Stimulated activated CD8-positive, alpha-beta memory T cell treated with anti-CD3 and anti-CD28 coated beads, Interleukin-12 subunit alpha, Interleukin-12 subunit beta, amount 100 ng/mL, for 4 hours (primary cell): Measurements from ENCODE around the gene DCBLD1.
"Not testable (repeated sequence)": the region's sequence is repeated elsewhere in the genome, so short reads cannot be mapped to it uniquely, and the experiment has no call there.

Source experiments
- DNase-seq: peaks from one replicate; pipeline ENCODE4 v3.0.0-alpha.2; 2020; ENCODE audit warnings: low read depth

DCBLD1 gene

DNA sequence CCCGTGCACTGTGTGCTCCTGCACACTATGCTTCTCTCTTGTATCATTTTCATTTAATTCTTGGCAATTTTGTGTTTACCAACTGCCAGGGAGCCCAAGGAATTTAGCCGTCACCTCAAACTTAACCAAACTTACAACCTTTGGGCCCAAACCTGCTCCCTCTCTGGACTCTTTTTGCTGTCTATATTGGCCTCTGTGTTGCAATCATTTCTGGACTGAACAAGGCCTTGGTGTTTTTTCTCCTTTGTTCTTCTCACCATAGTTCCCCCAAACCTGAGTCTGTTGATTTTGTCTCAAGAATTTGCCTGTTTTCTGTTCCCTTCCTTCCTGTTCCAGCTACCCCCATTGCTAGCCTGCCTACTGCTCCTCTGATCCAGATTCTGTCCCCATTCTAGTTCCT, 19.2 kb downstream of the DCBLD1 start:
- DNase-seq: no peak

DNA sequence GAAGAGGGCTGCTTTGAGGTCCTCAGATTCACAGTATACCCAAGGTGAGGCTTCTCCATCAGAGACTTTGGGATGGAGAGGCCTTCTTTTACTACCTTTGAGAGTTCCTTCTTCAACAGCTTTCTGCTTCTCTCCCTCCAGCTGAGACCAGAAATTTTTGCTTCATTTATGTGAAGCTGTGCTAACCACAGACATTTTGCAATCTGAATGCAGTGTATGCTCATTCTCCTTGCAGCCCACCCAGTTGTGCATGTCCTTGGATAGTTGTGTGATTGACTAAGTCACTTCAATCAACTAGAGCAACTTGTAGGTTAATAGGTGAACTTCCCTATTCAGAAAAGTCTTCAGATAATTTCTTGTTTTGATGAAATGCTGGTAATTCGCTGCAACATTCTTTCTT, 20.1 kb downstream of the DCBLD1 start:
- no peak for DNase-seq

DNA sequence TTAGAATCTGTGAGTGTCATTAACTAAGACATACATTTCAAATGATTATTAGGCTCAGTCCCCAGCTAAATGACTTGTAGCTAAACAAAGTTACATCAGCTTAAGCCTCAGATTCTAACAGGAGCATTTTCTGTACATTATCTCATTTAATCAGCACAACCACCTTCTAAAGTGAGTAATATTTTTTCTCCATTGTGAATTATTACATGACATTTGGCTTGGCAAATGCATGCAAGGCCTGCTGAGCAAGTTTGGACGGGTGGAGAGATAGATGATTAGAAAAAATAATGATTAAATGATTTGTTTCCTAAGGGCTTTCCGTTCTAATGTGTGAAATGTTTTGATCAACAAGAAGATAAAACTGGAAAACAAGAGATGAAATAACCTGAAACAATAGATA, 20.7 kb downstream of the DCBLD1 start:
- DNase-seq: no peak

DNA sequence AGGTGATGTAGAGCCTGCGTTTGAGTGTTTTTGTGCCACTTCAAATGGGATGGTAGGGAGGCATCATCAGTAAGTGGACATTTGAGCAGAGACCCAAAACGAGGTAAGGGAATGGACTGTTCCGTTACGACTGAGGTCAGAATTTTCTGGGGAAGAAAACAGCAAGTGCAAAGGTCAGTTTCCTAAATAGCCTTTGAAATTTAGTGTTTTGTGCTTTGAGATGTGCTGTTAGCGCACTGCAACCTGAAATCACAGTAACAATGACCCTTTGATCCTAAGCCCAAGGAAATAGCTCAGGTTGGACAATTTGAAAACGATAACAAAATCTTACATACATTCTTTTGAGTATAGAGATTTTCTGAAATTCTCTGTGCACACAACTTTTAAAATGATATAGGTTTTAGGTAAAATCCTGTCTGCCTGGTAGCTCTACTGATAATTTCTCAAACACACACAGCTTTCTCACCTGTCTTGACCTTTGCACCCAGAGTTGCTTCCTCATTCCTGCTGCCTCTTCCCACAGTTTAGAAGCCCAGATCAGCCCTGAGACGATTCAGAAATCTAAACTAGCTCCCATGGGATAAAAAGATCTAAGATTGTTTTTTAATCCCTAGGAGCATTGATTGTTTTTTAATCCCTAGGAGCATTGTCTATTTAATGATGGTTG, 22.1 kb downstream of the DCBLD1 start:
- DNase-seq: no peak

DNA sequence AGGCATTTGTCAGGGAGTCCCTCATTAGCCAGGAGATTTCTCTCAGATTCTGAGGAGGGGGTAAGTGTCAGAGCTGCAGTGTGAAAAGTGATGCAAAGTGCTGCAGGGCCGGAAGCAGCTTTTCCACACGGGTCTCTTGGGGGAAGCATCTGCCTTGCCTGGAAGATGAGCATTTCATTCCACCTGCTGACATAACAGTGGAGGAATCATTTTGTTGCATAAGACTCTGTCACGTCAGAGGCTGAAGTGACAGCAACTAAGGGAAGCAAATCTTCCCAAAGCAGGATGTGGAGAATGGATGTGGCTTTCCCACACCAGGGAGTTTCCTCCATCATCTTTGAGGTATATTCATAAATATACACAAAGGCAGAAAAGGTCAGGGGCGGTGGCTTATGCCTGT, 22.8 kb downstream of the DCBLD1 start:
- no peak for DNase-seq

DNA sequence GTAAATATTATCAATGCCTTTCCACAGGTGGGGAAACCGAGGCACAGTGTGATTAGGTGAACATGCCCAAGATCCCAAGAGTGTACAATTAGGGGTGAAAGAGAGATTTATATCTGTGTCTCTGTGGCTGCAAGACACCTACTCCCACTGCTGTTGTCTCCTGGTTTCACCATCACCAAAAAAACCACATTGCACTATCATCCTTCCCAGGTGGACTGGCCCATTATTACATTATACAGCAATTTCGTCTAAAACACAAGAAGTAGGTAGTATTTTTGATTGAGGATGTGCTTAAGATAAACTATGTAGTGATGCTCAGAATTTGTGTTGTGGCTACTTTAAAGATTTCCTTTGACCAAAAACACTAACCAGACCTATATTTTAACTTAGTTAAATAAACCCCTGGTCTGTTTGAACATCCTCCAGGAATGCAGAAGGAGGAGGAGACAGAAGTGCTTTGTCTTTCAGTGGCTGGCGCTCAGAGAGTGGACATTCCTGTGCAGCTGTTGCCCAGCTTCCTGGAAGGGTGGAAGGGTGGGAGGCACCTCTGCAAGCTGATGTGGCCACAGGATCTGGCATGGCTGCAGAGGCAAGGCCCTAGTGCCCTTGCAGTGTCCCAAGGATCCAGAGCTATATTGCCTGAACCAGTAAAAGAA, 23.8 kb downstream of the DCBLD1 start:
- DNase-seq: no peak

DNA sequence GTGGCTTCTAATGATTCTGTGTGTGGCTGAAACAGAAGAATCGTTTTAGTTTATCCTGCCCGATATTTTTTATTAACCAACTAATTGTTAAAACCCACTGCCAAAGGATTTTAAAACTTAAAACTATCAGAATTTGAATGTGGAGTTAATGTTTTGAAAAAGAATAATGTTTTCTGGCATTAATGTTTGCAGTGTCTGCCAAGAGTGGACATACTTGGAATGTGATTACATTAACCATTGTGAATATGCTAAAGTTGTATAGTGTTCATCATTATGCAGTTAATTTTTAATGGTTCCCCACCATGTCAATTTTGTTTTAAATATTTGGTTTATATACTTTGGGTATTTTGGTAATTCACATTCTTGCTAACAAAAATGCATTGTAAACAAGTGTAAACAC, 24.4 kb downstream of the DCBLD1 start:
- no peak for DNase-seq

DNA sequence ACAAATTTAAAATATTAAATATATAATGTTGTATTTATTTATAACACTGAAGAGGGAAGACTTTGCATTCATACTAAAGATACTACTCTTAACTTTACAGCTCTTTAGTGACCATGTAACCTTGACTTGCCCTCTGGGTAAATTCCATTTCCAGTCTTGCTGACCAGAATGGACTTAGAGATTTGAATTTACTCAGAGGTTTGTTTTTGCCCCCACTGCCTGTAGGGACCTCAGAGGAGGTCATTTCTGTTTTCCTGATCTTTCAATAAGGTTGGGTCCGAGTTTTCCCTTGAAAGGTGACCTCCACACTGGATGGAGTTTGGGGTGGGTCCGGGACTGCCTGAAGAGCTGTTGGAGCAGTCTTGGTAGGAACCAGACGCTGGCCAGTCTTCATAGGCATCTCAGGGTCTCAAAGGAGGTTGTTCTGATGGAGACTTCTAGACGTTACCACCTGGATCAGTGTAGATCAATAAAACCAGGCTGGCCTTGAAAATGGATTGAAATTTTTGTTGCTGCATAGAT, 26.0 kb downstream of the DCBLD1 start:
- no peak for DNase-seq

DNA sequence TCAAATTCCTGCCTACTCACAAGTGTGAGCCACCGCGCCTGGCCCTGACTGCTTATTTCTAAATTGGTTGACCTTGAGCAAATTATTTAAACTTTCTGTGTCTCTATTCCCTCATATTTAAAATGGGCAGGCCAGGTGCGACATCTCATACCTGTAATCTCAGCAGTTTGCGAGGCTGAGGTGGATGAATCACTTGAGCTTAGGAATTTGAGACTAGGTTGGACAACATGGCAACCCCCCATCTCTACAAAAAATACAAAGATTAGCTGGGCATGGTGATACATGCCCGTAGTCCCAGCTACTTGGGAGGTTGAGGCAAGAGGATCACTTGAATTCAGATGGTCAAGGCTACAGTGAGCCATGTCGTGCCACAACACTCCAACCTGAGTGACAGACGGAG, 26.5 kb downstream of the DCBLD1 start:
- no peak for DNase-seq

DNA sequence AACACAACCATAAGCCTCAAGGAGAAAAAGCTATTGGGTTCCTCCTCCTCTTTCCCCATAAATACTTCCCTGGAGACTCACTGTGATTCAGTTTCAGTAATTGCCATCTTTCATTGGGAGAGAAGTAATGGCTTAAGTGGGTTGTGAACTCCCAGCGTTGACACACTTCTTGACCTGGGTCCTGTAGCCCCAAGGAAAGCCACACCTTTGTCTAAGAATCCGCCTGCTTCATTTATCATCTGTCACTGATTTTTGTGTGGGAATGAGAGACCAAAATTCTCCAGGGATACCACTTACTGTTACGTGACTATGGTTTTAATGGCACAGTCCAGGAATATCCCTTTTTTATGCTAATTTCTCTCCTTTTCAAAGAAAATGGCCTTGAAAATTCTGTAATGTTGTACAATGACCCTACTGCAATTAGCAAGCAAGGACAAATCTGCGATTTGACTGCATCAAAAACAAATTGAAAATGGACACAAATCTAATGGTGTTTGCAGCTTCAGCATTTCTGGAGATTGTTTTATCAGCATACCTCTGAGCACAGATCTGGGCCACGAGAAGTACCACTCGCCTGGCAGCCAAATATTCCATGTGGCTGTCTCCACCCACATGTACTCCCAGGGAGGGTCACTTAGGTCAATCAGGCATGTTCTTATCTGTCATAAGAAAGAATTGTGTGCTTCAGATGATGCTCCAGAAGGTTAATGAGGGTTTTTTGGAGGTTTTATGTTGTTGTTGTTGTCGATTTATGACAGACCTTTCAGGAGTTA, 29.8 kb downstream of the DCBLD1 start:
- no peak for DNase-seq

DNA sequence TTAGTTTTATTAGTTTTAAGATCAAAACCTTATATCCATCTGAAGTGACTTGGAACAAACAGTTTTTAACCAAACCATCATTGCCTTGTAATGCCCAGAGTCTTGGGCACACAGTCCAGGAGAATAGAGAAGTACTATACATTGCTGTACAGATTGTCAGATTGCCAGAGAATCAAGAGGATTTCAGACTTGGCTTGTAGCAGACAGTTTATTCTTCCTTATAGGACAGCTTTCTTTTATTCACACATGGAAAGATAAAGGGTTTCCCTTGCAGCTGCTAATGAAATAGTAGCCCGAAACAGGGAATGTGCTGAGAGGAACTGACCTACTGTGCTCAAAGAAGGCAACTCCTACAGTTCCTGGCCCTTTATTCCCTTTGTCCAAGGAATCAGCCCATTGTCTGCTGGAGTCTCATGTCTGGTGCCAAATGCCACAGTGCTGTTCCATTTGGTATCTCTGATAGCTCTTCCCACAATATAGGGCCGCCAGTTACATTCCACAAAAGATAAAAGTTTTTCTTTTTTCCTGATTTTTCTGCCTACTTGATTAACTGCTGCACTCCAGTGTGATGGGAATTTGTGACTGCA, 30.6 kb downstream of the DCBLD1 start:
- no peak for DNase-seq

DNA sequence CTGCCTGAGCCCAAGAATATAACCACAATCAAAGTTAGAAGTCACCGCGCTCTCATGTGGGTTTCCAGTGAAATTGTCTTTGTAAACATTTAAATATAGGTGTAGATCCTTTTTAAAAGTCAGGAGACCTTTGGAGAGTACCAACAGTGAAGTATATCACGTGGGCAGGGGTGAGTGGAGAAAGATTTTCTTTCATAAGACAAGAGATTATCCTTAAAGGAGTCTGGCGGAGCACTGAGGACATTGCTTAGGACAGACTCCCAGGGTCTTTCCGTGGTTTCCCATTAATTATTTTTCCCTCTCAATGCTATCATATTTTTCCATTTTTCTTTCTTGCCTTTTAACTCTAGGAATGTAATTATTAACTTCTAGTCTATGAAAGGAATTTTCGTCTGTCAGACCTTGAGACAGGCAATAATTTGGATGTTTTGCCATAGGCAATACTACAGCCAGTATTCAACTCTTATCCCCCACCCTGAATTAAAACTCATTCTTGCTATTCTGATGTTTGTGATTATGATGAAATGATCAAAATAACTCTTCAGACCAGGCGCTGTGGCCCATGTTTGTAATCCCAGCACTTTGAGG, 31.4 kb downstream of the DCBLD1 start:
- DNase-seq: no peak

DNA sequence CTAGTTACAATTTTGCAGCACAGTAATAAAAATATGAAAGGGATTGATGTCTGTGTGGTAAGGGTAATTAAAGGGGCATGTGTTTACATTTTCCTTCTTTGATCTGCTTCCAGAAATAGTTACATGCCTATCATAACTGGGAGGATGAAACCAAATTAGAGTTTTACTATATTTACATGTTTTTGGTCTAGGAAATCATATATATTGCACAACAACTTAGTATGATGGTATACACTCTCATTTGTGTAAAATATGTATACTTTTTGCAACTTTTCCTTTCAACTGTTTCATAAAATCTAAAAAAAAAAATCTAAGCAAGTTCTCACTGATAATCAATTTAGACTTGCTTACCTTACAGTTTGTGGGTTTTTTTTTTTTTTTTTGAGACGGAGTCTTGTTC, 32.2 kb downstream of the DCBLD1 start:
- DNase-seq: no peak

DNA sequence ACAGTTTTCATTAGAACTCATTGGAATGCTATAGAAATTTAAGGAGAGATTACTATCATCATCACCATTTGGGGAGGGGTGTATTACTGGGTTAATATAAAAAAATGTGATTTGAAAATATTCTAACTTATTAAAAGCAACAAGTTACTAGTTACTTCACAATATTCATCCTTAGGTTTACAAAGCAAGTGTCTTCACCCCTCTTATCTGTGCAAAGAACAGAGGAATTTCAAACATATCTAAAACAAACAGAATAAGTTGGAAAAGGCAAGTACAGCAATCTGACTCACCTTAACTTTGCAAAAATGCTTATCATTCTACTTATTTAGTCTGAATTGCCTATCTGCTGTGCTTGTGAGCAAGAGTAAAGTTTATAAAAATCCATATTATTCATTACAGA, 32.9 kb downstream of the DCBLD1 start:
- DNase-seq: no peak

DNA sequence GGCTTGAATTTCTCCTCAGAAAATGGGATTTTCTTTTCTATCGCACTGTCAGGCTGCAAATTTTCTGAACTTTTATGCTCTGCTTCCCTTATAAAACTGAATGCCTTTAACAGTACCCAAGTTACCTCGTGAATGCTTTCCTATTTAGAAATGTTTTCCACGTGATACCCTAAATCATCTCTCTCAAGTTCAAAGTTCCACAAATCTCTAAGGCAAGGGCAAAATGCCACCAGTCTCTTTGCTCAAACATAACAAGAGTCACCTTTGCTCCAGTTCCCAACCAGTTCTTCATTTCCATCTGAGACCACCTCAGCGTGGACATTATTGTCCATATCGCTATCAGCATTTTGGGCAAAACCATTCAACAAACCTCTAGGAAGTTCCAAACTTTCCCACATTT, 35.5 kb downstream of the DCBLD1 start:
- DNase-seq: not testable (repeated sequence)

DNA sequence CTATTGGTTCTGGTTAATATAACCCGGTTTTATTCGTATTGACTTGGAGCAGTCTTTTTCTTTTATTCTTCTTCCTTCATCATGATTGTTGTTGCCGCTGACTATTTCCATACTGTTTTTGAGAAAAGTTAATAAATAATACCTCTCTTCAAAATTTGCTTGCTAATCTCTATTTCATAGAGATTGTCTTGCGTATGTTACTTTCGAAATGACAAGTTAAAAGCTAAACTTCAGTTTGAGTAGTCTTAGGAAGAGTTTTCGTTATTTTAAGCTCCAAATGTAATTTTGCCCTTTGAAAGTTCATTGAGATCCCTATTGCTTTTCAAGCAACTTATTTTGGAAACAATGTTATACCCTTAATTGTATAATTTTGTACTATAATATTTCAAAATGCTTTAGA, 36.4 kb downstream of the DCBLD1 start:
- DNase-seq: no peak

DNA sequence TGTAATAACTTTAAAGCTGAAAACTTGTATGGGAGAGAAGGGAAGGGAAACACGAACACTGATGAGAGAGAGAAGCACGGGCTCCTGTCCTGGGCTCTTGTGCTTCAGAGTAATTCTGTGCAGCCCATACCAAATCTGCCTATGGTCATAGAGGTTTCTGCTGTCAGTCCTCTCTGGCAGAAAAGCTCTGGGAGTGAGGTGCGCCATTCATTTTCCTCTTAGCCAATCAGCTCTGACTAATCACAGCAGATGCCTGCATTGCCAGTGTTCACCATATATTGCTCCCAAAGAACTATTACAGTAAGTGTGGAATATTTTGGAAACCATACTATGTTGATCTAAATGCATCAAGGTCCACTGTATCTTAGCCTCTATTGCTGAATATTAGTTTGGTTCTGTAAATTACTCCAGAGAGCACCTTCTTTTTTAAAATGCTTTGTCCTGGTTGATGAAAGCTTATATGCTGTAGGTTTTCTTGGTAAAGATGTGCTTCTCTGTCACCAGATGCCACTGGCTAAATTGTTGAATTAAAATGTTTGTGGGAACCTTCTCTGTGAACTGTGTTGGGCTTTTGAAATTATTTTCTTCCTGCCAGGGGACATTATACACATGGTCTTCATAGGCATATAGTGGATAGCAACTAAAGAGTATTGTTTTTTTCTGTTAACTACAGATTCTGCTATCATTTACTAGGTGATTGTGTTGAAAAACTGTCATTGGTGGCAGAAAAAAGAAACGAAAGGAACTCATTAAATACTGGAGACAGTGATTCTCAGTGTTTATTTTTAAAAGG, 38.3 kb downstream of the DCBLD1 start:
- no peak for DNase-seq

DNA sequence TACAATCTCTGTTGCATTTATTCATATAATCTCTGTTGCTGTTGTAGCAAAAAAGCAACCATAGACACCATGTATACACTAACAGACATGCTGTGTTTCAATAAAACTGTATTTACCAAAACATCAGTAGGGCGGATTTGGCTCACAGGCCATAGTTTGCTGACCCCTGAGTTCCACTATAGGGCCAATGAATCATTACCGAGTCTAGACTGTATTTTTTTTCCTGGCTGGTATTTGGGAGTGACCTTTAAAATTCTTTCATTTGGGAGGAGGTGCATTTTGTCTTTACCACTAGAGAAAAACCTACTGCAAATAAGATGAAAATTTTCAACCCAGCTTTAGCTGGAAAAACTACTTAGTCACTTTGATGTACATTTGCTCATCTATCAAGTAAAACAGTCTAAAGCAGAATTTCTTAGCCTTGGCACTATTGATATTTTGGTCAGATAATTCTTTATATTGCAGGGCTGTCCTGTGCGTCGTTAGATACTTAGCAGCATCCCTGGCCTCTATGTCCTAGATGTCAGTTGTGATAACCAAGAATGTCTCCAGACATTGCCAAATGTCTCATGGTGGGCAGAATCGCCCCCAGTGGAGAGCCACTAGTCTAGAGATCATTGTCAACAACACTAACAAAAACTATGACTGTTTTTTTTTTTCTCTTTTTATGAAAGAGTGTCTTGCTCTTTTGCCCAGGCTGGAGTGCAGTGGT, 39.5 kb downstream of the DCBLD1 start:
- no peak for DNase-seq

DNA sequence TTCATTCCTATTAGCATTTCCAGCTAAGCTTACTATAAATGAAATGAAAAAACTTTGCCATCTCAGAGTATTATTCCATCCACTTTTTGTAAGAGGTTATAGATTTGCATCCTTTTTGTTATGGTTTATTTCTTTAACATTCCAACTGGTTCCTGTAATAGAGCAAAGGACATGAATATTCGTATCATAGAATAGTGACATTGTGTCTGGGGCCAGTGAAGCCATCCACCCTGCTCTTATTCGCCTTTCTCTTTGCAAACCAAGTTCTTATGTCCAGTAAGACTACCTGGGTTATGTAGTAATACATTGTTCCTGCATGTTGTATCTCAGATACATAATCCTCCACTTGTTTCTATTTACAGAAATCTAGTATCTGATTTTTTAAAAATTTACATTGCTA, 43.1 kb downstream of the DCBLD1 start:
- no peak for DNase-seq

DNA sequence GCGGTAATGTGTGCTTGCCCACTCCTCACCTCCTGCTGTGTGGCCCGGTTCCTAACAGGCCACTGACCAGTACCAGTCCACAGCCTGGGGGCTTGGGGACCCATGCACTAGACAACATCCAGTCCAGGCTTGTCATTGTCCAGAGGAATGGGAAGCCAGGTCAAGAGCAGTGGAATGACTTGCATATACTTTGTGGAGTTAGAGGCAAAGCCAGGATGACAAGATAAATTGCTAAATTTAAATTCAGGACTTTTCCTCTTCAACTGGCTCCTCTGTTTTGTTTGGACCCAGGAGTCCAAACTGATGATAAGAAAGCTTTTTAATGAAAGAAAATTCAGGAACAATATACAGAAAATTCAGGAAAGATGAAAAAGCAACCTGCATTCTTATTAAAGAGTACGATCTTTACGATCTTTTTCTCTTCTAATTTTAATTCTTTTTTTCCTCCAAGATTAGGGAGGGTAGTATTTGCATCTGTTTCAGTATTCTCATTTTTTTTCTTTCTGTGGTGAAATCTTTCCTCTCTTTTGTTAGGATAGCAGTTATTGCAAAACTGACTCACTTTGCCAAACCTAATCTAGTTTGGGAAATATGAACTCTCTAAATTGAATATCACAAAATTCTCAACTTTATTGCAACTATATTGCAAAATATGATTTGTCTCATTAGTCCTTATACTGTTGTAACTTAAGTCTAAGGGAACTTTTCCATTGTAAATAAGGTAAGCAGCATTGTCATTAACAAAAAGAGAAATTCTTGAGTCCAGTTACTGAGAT, 48.2 kb downstream of the DCBLD1 start:
- DNase-seq: no peak
